Stimulated activated CD4-positive, alpha-beta T cell treated with anti-CD3 and anti-CD28 coated beads, TNF-alpha, amount 100 ng/mL, for 4 hours (primary cell): ENCODE measurements around the gene ZNF552.

Experiments used
- DNase-seq, 3 experiments: peaks; one replicate each; pipeline ENCODE4 v3.0.0-alpha.2; 2020; ENCODE audit warnings: low read depth in 3 of 3

ZNF552 gene

GRCh38 chr19:57776764-57777296 is 37.9 kb downstream of the ZNF552 start:
- no peak for DNase-seq

- DNase-seq = no peak
Measured at GRCh38 chr19:57773488-57773887, 41.2 kb downstream of the ZNF552 start.

GRCh38 chr19:57771417-57771816 is 43.3 kb downstream of the ZNF552 start:
- DNase-seq = no peak

GRCh38 chr19:57769345-57770131 is 45.2 kb downstream of the ZNF552 start, which contains the start of gene ZNF586:
ZNF586 (plus strand) TSS chr19:57769676; CDS start chr19:57769843, 167 bp downstream.
- DNase-seq = peak; percentile 56 to 77 (median 71)

- DNase-seq = no peak
Measured at GRCh38 chr19:57759096-57759495, 55.6 kb downstream of the ZNF552 start.

GRCh38 chr19:57757941-57758340 is 56.8 kb downstream of the ZNF552 start:
- DNase-seq = no peak
